ENCODE measurements around the gene SLC11A1.

Gene SLC11A1

DNA sequence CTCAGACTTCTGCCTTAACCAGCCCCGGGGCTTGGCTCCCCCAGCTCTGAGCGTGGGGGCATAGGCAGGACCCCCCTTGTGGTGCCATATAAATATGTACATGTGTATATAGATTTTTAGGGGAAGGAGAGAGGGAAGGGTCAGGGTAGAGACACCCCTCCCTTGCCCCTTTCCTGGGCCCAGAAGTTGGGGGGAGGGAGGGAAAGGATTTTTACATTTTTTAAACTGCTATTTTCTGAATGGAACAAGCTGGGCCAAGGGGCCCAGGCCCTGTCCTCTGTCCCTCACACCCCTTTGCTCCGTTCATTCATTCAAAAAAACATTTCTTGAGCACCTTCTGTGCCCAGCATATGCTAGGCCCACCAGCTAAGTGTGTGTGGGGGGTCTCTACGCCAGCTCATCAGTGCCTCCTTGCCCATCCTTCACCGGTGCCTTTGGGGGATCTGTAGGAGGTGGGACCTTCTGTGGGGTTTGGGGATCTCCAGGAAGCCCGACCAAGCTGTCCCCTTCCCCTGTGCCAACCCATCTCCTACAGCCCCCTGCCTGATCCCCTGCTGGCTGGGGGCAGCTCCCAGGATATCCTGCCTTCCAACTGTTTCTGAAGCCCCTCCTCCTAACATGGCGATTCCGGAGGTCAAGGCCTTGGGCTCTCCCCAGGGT, 23.1 kb downstream of the SLC11A1 start:
- DNase-seq (ENCODE audit: low read depth in 2 of 2), result no peak

DNA sequence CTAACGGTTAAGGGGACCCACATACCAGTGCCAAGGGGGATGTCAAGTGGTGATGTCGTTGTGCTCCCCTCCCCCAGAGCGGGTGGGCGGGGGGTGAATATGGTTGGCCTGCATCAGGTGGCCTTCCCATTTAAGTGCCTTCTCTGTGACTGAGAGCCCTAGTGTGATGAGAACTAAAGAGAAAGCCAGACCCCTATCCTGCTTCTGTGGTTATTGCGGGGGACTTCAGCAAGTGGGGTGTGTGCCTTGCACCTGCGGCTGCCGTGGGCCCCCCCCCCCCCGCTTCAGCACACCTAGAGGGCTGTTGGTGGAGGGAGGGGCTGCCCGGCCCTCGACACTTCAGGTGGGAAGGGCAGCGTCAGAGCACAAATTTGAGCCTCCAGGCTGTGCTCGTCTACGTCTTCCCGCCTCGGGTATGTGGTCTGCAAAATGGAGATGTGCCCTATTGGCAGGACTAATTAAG, 23.7 kb downstream of the SLC11A1 start:
- no peak for DNase-seq (ENCODE audit: low read depth in 2 of 2)

DNA sequence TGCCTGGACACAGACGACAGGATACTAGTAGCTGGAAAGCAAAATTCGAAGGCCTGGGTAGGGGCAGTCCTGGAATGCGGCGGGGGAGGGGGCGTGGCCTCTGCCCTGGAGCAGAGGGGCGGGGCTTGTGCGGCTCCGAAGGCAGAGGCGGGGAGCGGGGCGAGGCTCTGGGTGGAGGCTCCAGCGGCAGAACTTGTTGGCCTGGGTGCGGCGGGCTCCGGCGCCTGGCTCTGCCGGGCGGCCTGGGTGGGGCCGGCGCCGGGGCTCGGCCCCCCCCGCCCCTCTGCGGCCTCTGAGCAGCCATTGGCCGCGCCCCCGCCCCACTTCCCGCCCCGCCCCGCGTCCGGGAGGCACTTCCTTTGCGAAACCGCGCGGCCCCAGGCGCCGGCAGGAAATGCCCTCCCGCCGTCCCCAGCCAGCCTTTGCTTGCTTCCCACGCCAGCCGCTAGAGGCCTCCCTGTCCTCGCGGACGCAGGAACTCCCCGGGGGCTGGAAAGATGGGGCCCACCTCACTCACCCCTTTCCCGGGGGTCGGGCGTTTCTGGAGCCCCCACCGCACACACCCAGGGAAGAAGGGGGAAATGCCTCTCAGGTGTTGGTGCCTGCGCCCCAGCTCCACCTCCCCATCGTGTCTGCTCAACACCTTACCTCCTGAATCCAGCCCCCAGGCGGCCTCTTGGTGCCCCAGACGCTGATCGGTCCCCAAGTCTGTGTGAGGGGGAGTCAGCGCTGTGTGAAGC, 24.3 kb downstream of the SLC11A1 start:
- DNase-seq (ENCODE audit: low read depth in 2 of 2), result peak; percentile 85 to 88

DNA sequence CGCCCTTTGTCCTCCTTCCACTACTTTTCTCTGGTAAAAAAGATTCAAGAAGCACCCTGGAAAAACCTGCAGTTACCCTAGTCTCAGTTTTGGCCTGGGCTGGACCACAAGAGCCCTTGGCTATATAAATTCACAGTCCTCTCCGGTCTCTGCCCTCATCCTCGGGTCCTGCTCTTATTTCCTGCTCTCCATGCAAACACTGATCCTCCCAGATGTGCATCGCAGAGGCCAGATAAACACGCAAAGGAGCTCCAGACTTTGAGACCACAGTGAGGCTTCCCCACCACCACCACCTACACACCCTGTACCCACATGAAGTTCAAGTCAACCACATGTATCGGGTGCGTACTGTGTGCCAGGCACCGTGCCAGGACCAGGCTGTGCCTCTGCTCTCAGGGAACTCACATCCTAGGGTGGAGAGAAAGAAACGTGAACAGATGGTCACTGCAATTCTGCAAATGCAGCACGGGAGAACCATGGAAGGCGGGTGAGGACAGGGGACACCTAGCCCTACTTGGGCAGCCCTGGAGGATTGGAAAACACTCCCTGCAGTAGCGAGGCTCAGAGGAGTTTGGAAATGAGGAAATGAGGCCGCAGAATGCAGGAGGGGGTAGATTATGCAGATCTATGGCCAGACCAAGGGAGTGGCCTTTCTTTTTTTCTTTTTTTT, 25.0 kb downstream of the SLC11A1 start:
- peak in 1 of 2 experiments; percentile 8 for DNase-seq (ENCODE audit: low read depth in 2 of 2)

DNA sequence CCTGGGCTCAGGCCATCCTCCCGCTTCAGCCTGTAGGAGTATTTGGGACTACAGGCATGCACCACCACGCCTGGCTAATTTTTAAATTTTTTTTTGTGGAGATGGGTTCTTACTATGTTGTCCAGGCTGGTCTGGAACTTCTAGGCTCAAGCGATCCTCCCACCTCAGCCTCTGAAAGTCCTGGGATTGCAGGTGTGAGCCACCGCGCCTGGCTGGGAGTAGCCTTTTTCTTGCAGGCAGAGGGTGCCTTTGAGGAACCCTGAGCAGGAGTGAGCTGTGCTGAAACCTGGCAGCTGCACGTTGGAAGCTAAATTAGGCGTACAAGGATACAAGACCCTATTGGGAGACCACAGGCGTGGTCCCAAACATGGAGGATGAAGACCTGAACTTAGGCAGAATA, 25.6 kb downstream of the SLC11A1 start:
- no peak for DNase-seq (ENCODE audit: low read depth in 2 of 2)

DNA sequence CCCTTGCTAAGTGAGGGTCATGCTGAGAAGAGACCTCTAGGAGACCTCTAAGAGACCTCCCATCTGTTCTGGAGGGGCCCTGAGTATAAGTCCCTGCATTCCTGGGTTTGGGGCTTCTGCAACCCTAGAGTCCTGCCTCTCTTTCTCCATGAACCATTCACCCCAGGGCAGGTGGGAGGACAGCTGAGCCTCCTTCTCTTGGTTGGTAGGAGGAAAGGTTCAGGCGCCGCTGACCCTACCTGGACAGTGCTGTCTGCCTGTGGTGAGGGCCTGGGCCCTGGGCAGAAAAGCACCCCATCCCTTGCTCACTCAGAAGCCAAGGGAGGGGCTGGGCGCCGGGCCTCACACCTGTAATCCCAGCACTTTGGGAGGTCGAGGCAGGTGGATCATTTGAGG, 36.2 kb downstream of the SLC11A1 start:
- no peak for DNase-seq (ENCODE audit: low read depth in 2 of 2)

DNA sequence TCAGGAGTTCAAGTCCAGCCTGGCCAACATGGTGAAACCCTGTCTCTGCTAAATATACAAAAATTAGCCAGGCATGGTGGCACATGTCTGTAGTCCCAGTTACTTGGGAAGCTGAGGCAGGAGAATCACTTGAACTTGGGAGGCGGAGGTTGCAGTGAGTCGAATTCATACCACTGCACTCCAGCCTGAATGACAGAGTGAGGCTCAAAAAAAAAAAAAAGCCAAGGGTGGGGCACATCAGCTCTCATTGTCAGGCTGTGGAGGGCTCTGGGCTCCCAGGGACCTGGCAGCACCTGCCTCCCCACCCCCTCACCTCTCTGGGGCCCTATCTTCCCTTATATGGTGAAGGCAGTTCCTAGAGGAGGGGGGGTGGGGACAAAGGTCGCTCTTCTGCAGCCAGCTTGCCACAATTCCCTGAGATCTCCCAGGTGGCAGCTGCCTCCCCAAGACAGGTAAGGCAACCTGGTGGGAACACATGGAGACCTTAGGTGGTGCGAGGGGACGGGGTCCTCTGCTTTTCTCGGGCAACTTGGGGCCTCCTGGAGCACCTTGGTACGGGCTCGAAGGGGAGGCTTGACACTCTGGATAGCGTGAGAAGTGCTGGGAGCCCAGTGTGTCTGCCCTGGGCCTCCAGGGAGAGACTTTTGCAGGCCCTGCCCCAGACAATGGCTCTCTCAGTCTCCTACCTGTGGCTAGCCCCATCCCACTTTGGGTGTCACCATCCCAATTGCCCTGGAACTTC, 36.8 kb downstream of the SLC11A1 start, which contains the start of gene VIL1:
Gene VIL1, plus strand, starts transcription at position 407 of the 742 bp plus-strand sequence. CDS start 4,656 bp downstream, outside the sequence.
- DNase-seq (ENCODE audit: low read depth in 2 of 2), result no peak

DNA sequence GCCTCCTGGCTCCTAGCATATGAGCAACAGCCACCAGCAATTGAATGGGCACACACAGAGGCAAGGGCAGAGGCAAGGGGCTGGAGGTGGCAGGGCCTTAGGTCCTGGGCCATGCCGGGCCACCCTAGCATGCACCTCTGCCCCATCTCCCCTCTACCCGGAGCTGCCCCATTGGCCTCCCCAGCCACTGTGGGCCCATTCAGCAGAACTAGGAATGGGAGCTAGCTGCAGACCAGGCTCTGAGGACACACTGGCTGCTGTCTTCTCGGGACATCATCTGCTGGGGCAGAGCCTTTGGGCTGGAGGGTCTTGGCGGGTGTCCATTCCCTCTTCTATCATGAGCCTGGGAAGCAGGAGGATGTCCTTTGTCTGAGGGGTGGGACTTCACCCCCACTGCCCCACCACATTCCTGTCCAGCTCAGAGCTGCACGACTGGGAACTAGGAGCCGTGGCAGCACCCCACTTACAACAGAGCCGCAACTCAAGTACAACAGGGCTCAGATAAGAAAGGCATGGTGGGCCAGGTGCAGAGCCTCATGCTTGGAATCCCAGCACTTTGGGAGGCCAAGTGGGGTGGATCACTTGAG, 37.6 kb downstream of the SLC11A1 start:
- no peak for DNase-seq (ENCODE audit: low read depth in 2 of 2)

DNA sequence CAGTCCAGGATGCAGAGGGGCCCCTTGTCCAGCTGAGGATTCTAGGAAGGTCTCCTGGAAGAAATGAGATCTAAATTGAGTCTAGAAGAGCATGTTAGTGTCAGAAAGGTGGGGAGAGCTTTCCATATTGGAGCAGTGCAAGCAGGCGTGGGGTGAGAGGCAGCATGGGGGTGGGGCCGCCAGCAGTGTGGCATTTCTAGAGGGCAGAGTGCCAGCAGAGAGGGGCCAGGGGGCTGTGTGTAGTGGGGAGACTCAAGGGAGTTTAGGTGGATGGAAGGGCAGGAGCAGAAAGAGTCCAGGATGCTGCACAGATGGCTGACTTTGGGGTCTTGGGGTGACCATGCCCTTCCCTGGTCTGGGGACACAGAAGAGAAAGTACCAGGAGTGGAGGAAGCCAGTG, 39.0 kb downstream of the SLC11A1 start:
- DNase-seq (ENCODE audit: low read depth in 2 of 2), result no peak

DNA sequence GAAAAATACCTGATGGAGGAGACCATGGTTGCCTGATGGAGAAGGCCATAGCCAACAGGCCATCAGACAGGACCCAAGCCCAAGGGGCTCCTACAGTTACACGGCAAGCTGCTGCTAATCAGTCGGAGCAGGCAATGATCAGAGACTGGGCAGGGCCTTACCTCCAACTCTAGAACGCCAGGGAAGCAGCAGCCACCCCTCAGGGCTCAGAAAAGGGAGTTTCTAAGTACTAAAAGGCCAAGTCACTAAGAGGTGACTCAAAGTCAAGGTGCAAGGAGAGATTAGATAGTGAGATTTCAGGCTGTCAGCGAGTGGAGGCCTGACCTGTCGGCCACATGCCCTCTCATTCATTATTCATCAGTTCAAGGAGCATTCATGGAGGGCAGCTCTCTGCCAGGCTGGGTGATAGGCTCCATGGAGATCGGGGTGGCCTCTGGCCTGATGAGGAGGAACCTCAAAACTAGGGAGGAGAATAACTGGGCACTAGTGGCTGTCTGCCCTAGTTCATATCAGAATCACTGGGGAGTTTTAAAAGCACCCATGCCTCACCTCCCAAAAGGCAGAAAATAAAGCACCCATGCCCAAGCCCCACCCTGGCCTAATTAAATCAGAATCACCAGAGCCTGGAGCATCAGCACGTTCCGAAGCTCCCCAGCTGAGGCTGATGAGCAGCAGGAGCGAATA, 40.5 kb downstream of the SLC11A1 start:
- DNase-seq (ENCODE audit: low read depth in 2 of 2), result no peak

DNA sequence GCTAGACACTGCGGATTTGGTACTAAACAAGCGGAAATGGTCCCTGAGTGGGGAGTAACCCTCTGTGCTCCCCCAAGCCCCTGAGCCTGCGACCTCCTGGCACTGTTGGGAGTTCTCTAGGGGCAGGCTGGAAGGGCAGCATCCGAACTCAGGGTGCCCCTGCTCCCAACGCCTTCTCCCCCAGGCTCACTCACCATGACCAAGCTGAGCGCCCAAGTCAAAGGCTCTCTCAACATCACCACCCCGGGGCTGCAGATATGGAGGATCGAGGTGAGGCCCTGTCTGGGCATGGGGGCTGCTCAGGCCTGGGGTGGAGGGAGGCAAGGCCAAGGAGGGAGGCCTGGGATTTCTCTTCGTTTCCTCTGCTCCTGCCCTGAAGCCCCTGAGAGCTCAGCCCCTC, 41.5 kb downstream of the SLC11A1 start:
- no peak for DNase-seq (ENCODE audit: low read depth in 2 of 2)

DNA sequence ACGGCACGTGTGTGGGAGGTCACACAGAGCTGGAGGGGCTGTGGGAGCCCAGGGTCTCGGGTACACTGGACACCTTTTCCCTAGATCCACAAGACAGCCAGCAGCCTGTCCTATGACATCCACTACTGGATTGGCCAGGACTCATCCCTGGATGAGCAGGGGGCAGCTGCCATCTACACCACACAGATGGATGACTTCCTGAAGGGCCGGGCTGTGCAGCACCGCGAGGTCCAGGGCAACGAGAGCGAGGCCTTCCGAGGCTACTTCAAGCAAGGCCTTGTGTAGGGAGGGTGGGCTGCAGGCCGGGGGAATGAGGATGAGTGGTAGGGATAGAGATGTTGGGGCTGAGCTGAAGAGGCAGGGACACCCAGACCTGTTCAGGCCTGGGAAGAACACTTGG, 43.5 kb downstream of the SLC11A1 start:
- DNase-seq (ENCODE audit: low read depth in 2 of 2), result no peak

DNA sequence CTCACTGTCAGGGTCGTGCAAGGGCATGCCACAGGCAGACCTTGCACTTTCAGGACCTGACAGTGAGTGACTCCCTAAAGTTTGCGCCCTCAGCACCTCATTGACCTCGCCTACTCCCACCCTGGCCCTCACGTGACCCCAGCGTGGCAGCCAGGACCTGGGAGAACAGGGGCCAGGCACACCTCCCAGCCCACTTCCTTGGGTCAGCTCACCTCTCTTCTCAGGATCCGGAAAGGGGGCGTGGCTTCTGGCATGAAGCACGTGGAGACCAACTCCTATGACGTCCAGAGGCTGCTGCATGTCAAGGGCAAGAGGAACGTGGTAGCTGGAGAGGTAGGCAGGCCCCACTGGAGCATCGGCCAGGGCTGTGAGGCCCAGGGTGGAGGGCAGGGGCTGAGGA, 45.7 kb downstream of the SLC11A1 start:
- no peak for DNase-seq (ENCODE audit: low read depth in 2 of 2)

DNA sequence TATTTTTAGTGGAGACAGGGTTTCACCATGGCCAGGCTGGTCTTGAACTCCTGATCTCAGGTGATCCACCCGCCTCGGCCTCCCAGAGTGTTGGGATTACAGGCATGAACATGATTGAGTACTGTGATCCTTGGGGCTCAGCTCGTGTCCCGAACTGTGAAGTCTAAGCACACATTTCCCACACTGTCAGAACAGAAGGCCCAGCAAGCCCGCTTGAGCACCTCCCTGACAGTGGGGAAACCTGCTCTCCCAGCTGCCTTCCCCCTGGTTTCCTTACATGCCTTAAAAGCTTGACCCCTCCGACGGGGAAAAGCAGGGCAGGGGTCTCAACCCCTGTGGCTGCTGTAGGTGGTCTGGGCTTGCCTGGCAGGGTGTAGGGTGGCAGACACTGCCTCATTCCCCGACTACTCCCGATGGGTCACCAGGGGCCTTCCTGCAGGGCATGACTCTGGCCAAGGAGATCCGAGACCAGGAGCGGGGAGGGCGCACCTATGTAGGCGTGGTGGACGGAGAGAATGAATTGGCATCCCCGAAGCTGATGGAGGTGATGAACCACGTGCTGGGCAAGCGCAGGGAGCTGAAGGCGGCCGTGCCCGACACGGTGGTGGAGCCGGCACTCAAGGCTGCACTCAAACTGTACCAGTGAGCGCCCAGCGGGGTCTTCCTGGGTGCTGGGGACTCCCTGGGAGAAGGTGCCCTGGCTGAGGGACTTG, 46.9 kb downstream of the SLC11A1 start:
- DNase-seq (ENCODE audit: low read depth in 2 of 2), result no peak

DNA sequence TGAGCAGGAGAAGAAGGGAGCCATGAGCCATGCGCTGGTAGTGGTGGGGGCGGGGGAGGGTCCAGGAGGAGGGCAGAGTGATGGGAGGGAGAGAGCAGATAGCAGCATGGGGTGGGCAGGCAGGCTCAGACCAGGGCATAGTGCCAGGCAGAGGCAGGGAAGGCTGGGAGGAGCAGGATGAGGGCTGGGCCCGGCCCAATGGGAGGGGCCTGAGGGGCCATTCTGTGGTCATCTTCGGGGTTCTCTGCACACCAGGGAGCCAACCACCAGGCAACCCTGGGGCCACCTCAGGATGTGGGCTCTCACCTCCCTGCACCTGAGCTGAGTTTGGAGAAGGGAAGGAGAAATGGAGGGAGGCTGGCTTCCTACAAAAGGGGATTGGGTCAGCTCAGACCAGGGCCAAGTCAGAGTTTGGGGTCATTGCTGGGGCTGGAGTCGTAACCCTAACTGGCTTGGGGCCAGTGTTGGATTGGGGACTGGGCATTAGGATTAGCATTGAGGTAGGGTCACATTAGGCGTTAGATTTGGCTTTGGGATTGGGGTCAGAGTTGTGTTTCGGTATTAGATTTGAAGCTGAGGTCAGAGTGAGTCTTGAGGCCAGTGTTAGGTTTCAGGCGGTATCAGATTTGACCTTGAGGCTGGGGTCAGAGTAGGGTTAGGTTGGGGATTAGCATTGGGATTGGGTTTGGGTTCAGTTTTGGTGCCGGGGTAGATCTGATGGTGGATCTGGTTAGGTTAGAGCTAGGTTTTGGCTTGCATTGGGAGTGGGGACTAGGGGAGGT, 48.0 kb downstream of the SLC11A1 start:
- DNase-seq (ENCODE audit: low read depth in 2 of 2), result no peak

DNA sequence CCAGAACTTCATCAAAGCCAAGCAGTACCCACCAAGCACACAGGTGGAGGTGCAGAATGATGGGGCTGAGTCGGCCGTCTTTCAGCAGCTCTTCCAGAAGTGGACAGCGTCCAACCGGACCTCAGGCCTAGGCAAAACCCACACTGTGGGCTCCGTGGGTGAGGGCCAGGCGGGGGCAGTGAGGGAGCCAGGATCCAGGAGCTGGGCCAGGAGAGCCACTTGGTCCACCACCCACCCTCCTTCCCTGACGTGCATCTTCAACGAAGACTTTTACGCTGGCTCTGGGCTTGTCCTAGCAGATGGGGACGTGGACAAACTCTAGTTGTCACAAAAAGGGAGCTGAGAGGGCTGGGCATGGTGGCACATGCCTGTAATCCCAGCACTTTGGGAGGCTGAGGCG, 48.6 kb downstream of the SLC11A1 start:
- no peak for DNase-seq (ENCODE audit: low read depth in 2 of 2)

DNA sequence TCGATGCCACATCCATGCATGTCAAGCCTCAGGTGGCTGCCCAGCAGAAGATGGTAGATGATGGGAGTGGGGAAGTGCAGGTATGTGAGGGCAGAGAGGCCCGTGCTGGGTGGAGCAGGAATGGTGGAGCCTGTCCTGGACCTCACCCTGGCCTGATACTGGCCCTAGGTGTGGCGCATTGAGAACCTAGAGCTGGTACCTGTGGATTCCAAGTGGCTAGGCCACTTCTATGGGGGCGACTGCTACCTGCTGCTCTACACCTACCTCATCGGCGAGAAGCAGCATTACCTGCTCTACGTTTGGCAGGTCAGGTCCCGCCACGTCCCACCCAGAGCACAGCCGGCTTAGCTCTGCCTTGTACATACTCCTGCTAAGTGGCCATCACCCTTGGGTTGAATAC, 49.8 kb downstream of the SLC11A1 start:
- DNase-seq (ENCODE audit: low read depth in 2 of 2), result no peak

DNA sequence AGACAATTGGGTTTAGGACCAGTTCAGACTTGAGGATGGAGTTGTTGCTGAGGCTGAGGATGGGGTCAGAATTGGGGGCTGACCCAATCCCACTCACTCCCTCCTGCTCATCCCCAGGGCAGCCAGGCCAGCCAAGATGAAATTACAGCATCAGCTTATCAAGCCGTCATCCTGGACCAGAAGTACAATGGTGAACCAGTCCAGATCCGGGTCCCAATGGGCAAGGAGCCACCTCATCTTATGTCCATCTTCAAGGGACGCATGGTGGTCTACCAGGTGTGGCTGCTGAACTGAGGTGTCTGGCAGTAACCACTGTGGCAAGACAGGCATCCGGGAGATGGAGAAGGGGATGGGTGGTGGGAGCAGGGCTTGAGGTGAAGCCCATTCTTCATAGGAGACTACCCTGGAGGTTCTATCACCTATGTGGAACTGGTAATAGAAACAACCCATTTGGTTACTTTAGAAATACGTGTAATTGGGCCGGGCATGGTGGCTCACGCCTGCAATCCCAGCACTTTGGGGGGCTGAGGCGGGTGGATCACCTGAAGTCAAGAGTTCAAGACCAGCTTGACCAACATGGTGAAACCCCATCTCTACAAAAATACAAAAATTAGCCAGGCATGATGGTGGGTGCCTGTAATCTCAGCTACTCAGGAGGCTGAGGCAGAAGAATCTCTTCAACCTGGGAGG, 50.7 kb downstream of the SLC11A1 start:
- no peak for DNase-seq (ENCODE audit: low read depth in 2 of 2)

DNA sequence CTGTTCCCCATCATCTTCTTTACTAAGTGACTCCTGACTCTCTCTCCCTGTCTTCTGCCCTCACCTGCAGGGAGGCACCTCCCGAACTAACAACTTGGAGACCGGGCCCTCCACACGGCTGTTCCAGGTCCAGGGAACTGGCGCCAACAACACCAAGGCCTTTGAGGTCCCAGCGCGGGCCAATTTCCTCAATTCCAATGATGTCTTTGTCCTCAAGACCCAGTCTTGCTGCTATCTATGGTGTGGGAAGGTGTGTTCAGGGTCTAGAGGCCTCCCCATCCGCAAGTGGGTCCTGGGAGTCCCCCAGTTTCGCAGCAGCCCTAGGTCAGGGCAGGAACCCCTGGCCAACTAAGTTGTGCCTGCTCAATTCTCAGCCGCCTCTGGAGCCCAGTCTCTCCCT, 52.4 kb downstream of the SLC11A1 start:
- DNase-seq (ENCODE audit: low read depth in 2 of 2), result no peak

Measured in fibroblast of skin of left quadriceps (primary cell).